Kidney (tissue), 14 donors: ENCODE data around the gene NEMP1. TPM values are rescaled to one million over a fixed set of nuclear protein-coding genes. Genes with fewer than 3 reads are reported as not detected.

ENCODE experiments used
- DNase-seq, 5 donors: peaks; one replicate each; pipeline ENCODE4 v3.0.0-alpha.2; 2013 to 2020
- FAIRE-seq: peaks from 2 replicates; lab custom pipeline; 2012; peaks lifted over from hg19 to GRCh38; lab: Jason Lieb, UNC
- H3K27ac ChIP-seq, 2 donors: one replicate each; pipeline ENCODE4 v1.7.0; 2013; ENCODE audit warnings: low read depth in 2 of 2, low read length in 2 of 2, inconsistent platforms in 1 of 2
- H3K27me3 ChIP-seq: one replicate; pipeline ENCODE4 v1.7.1; 2013; ENCODE audit warnings: low read length, inconsistent platforms; ENCODE audit not compliant: control insufficient read depth, insufficient read depth
- H3K36me3 ChIP-seq, 3 donors: one replicate each; pipeline versions ENCODE4 v1.7.0 to v1.7.1; 2013; ENCODE audit warnings: low read length in 3 of 3, control low read depth in 1 of 3, inconsistent platforms in 1 of 3; ENCODE audit not compliant: insufficient read depth in 3 of 3, control insufficient read depth in 2 of 3
- H3K4me1 ChIP-seq, 3 donors: one replicate each; pipeline versions ENCODE4 v1.7.0 to v1.7.1; 2013; ENCODE audit warnings: low read length in 3 of 3, inconsistent platforms in 1 of 3, low read depth in 1 of 3; ENCODE audit not compliant: control insufficient read depth in 2 of 3, insufficient read depth in 2 of 3
- H3K4me3 ChIP-seq, 3 donors: one replicate each; pipeline versions ENCODE4 v1.7.0 to v1.8.1; 2013; ENCODE audit warnings: low read length in 3 of 3, control low read depth in 1 of 3, inconsistent platforms in 1 of 3
- H3K9ac ChIP-seq, 3 donors: one replicate each; pipeline versions ENCODE4 v1.7.0 to v1.7.1; 2013; ENCODE audit warnings: low read length in 3 of 3, control low read depth in 1 of 3, inconsistent platforms in 1 of 3
- H3K9me3 ChIP-seq, 3 donors: one replicate each; pipeline versions ENCODE4 v1.7.0 to v1.7.1; 2013; ENCODE audit warnings: low read length in 3 of 3, control low read depth in 1 of 3, inconsistent platforms in 1 of 3; ENCODE audit not compliant: control insufficient read depth in 2 of 3, insufficient read depth in 1 of 3
- CTCF ChIP-seq: IDR thresholded peaks from 3 replicates; pipeline ENCODE4 v1.5.1; 2012; ENCODE audit warnings: mild to moderate bottlenecking, moderate library complexity, borderline replicate concordance; ENCODE audit not compliant: insufficient read depth; ENCODE audit errors: extremely low read depth
- intact Hi-C: fragments of 100-400 bp; cut with DNase I; formaldehyde crosslinking; loops from one replicate; pipeline ENCODE4 v1.11.1; 2022
- polyA plus RNA-seq: library from polyadenylated mRNA; stranded (reverse); fragments of 350-450 nt; fragmentation: Illumina TruSeq; extraction: RNeasy Lipid Tissue Mini Kit (QIAGEN cat#74804); gene quantifications from one replicate; pipeline ENCODE4 v1.2.3, GENCODE V29; 2014; ENCODE audit warnings: low read depth, low replicate concordance; ENCODE audit not compliant: insufficient read depth
- total RNA-seq: library from RNA; stranded (reverse); fragmentation: NEBNext Ultra II Directional; extraction: Animal tissue kit (Norgen Biotek cat#: 25700); gene quantifications from one replicate; pipeline ENCODE4 v1.2.1, GENCODE V29; 2021
- donor health status: control.
- donor health status: control.
- donor health status: control.
- donor health status: control.
- donor health status: control.
- donor health status: DM: yes; HTN: yes; CAD: no.
- donor health status: Normal renal cell carcinoma (clear cell type).

The NEMP1 gene
- total and polyA plus RNA-seq, 2 donors from 2014 or later, result 2.1 to 10.3 TPM

DNA sequence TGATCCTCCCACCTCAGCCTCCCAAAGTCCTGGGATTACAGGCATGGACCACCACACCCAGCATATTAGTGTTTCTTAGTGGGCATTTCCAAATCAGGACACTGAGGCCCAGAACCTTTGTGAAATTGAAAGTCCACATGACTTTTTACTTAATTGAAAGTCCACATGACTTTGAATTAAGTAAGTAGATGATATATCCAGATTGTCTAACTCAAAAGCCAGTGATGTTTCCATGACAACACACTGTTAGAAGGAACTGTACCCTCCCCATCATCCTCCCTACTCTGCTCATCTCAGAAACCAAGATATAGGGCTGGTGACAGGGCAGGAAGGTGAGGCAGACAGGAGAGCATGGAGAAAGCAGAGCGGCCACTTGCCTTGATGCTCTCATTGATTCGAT is 35.9 kb downstream of the NEMP1 start:
- FAIRE-seq (no peak), DNase-seq (no peak)
- no peaks in the 10 kb centered on the region for H3K36me3 ChIP-seq
- H3K27me3 ChIP-seq, result no peaks in the 10 kb centered on the region
- no peak overlapping the region for H3K9ac ChIP-seq
- H3K4me1 ChIP-seq, result no peaks in the 10 kb centered on the region
- H3K9me3 ChIP-seq, result no peaks in the 10 kb centered on the region
- no peak for TF ChIP-seq CTCF
- no peak overlapping the region for H3K4me3 ChIP-seq
- no peak overlapping the region for H3K27ac ChIP-seq
- intact Hi-C loops, result no loop called here

DNA sequence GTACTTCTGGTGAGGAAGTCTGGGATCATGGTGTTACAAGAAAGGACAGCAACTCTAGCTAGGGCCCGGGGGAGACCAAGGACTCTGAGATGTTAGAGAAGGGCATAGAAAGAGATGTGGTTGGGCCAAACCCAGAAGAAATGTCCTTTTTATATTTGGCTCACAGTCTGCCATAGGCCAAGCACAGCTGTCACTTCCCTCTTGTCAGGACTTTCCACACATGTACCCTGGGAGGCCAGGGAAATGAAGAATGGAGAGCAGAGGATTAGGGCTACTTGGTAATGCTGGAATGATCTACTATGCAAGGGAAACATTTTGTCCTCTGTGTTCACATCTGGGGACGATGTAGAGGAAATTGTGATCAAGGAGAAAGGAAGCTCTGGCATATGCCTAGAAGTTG is 37.8 kb downstream of the NEMP1 start:
- H3K36me3 ChIP-seq, result no peaks in the 10 kb centered on the region
- TF ChIP-seq CTCF, result no peak
- no peak overlapping the region for H3K9ac ChIP-seq
- H3K27me3 ChIP-seq, result no peaks in the 10 kb centered on the region
- DNase-seq (no peak), FAIRE-seq (no peak)
- intact Hi-C loops, result no loop called here
- H3K27ac ChIP-seq, result no peak overlapping the region
- H3K9me3 ChIP-seq, result no peaks in the 10 kb centered on the region
- H3K4me1 ChIP-seq, result no peaks in the 10 kb centered on the region
- no peak overlapping the region for H3K4me3 ChIP-seq

GRCh38 chr12:57040211-57040610 is 38.4 kb downstream of the NEMP1 start:
- no peak overlapping the region for H3K9ac ChIP-seq
- intact Hi-C loops, result no loop called here
- H3K9me3 ChIP-seq, result no peaks in the 10 kb centered on the region
- DNase-seq, result no peak
- no peak for TF ChIP-seq CTCF
- no peak for FAIRE-seq
- no peak overlapping the region for H3K4me3 ChIP-seq
- no peaks in the 10 kb centered on the region for H3K27me3 ChIP-seq
- no peaks in the 10 kb centered on the region for H3K4me1 ChIP-seq
- H3K27ac ChIP-seq, result no peak overlapping the region
- no peaks in the 10 kb centered on the region for H3K36me3 ChIP-seq
